ENCODE measurements around the gene UMODL1. TPM values are rescaled to one million over a fixed set of nuclear protein-coding genes. Genes with fewer than 3 reads are reported as not detected.

Gene UMODL1
- total RNA-seq, 1 experiment from 2014 or later = 0.18 TPM

GRCh38 chr21:42151148-42151947, 80.2 kb downstream of the UMODL1 start:
- ATAC-seq (no peak), DNase-seq (ENCODE audit: low read depth, low spot score) (no peak)
- no TSS peak for BruUV-seq (replicated peaks)
- Histone ChIP-seq H3K36me3 (ENCODE audit: control insufficient read depth, insufficient read depth, low read length) (no peaks in the 10 kb centered on the region), H3K4me1 (ENCODE audit: control insufficient read depth, insufficient read depth, low read length) (no peaks in the 10 kb centered on the region), H3K27me3 (ENCODE audit: control insufficient read depth, insufficient read depth, low read length) (no peaks in the 10 kb centered on the region), H3K27ac (ENCODE audit: low read length) (no peak overlapping the region), H3K9me3 (ENCODE audit: control insufficient read depth, insufficient read depth, low read depth, low read length) (no peaks in the 10 kb centered on the region), H3K4me3 (ENCODE audit: low read depth in 2 of 2, low read length in 2 of 2) (no peak overlapping the region)
- POLR2A ChIA-PET = no interaction called here
- intact Hi-C loops (cut with micrococcal nuclease; ENCODE audit: unreplicated experiment) = no loop called here
- in situ Hi-C loops (cut with HindIII; ENCODE audit: low pct_unique_long_range_greater_than_20kb, low sequenced_read_pairs) = no loop called here
- CTCF ChIA-PET = no interaction called here
- TF ChIP-seq TCF7L2 (IDR thresholded peaks at IDR 0.05; ENCODE audit: low read depth, low read length) (no peak), SIN3A (IDR thresholded peaks at IDR 0.05; ENCODE audit: borderline replicate concordance, insufficient read depth, low read depth, low read length) (no peak), POLR2AphosphoS5 (IDR thresholded peaks at IDR 0.05; ENCODE audit: low read depth, low read length) (no peak), REST (IDR thresholded peaks at IDR 0.05; ENCODE audit: insufficient read depth in 1 of 2, low read depth in 2 of 2, low read length in 1 of 2) (no peak), CTCF (IDR thresholded peaks at IDR 0.05) (no peak)

GRCh38 chr21:42151948-42152220, 80.8 kb downstream of the UMODL1 start:
- H3K9me3 ChIP-seq (ENCODE audit: control insufficient read depth, insufficient read depth, low read depth, low read length) = no peaks in the 10 kb centered on the region
- no peaks in the 10 kb centered on the region for H3K27me3 ChIP-seq (ENCODE audit: control insufficient read depth, insufficient read depth, low read length)
- H3K4me3 ChIP-seq (ENCODE audit: low read depth in 2 of 2, low read length in 2 of 2) = no peak overlapping the region
- ChIA-PET POLR2A (no interaction called here), CTCF (no interaction called here)
- in situ Hi-C loops (cut with HindIII; ENCODE audit: low pct_unique_long_range_greater_than_20kb, low sequenced_read_pairs) = no loop called here
- no peak for TF ChIP-seq TCF7L2 (IDR thresholded peaks at IDR 0.05; ENCODE audit: low read depth, low read length)
- TF ChIP-seq SIN3A (IDR thresholded peaks at IDR 0.05; ENCODE audit: borderline replicate concordance, insufficient read depth, low read depth, low read length) = no peak
- no peak for TF ChIP-seq REST (IDR thresholded peaks at IDR 0.05; ENCODE audit: insufficient read depth in 1 of 2, low read depth in 2 of 2, low read length in 1 of 2)
- TF ChIP-seq CTCF (IDR thresholded peaks at IDR 0.05) = no peak
- no peak for TF ChIP-seq POLR2AphosphoS5 (IDR thresholded peaks at IDR 0.05; ENCODE audit: low read depth, low read length)
- no peaks in the 10 kb centered on the region for H3K36me3 ChIP-seq (ENCODE audit: control insufficient read depth, insufficient read depth, low read length)
- no peak for ATAC-seq
- no peak for DNase-seq (ENCODE audit: low read depth, low spot score)
- no TSS peak for BruUV-seq (replicated peaks)
- no peak overlapping the region for H3K27ac ChIP-seq (ENCODE audit: low read length)
- intact Hi-C loops (cut with micrococcal nuclease; ENCODE audit: unreplicated experiment) = no loop called here
- H3K4me1 ChIP-seq (ENCODE audit: control insufficient read depth, insufficient read depth, low read length) = no peaks in the 10 kb centered on the region
